ENCODE measurements around the gene CD44. TPM values are rescaled to one million over a fixed set of nuclear protein-coding genes. Genes with fewer than 3 reads are reported as not detected.

CD44 gene
- total and polyA plus RNA-seq, 2 donors: 51.1 to 78.7 TPM

DNA sequence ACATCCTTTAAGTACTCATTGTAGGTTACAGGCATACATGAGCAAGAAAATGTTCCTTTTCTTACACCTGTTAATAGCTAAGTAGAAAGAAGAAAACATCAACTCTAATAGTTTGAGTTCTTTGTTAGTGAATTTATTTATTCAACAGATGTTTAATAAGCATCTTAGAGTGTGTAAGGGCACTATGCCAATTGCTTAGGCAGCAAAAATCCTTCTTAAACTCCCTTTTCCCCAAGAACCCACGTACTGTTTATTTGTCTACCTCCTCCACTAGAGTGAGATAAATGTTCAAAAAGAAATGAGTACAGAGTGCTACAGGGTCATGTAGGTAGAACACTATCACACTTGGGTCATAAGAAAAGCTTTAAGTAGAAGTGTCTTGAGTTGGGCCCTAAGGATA lies 131.4 kb downstream of the CD44 start:
- Histone ChIP-seq H3K27me3 (ENCODE audit: control insufficient read depth in 2 of 2, insufficient read depth in 1 of 2, low read length in 1 of 2) (no peaks in the 10 kb centered on the region), H3K36me3 (ENCODE audit: control insufficient read depth in 2 of 2, insufficient read depth in 2 of 2, low read length in 1 of 2) (no peaks in the 10 kb centered on the region), H3K27ac (ENCODE audit: low read depth in 1 of 2, low read length in 1 of 2) (no peak overlapping the region), H3K4me3 (ENCODE audit: low read length in 2 of 2) (no peak overlapping the region), H3K9me3 (ENCODE audit: control insufficient read depth in 2 of 2, insufficient read depth in 1 of 2, low read length in 1 of 2) (no peaks in the 10 kb centered on the region), H3K4me1 (ENCODE audit: control insufficient read depth in 2 of 2, insufficient read depth in 2 of 2, low read length in 2 of 2) (peaks cover 2 to 21% of the 10 kb centered on the region in 2 donors)
- WGBS: 95% methylated on average over 1 of the region's 1 CpG
- DNase-seq (ENCODE audit: low read depth in 6 of 9, low spot score in 9 of 9): no peak

DNA sequence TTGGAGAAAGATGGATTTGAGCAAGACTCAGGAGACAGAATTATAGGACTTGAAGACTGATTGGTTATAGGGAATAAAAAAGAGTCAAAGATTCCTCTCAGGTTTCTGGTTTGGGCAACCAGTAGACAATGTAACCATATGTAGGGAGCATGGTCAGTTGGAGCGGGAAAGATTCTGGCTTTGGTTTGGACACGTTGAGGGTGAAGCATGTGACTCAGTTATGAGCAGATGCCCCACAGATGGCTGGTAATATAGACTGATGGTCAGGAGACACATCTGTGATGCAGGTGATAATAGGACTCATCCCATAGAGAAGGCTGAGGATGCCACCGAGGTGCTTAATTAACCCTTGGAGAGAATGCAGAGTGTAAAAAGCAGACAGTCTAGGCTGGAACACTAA lies 132.1 kb downstream of the CD44 start:
- no peak for DNase-seq (ENCODE audit: low read depth in 6 of 9, low spot score in 9 of 9)
- H3K27ac ChIP-seq (ENCODE audit: low read depth in 1 of 2, low read length in 1 of 2): no peak overlapping the region
- H3K36me3 ChIP-seq (ENCODE audit: control insufficient read depth in 2 of 2, insufficient read depth in 2 of 2, low read length in 1 of 2): no peaks in the 10 kb centered on the region
- WGBS: 97% methylated on average over 3 of the region's 3 CpGs
- H3K4me3 ChIP-seq (ENCODE audit: low read length in 2 of 2): no peak overlapping the region
- H3K9me3 ChIP-seq (ENCODE audit: control insufficient read depth in 2 of 2, insufficient read depth in 1 of 2, low read length in 1 of 2): no peaks in the 10 kb centered on the region
- H3K4me1 ChIP-seq (ENCODE audit: control insufficient read depth in 2 of 2, insufficient read depth in 2 of 2, low read length in 2 of 2): peaks cover 2 to 20% of the 10 kb centered on the region in 2 donors
- H3K27me3 ChIP-seq (ENCODE audit: control insufficient read depth in 2 of 2, insufficient read depth in 1 of 2, low read length in 1 of 2): no peaks in the 10 kb centered on the region

DNA sequence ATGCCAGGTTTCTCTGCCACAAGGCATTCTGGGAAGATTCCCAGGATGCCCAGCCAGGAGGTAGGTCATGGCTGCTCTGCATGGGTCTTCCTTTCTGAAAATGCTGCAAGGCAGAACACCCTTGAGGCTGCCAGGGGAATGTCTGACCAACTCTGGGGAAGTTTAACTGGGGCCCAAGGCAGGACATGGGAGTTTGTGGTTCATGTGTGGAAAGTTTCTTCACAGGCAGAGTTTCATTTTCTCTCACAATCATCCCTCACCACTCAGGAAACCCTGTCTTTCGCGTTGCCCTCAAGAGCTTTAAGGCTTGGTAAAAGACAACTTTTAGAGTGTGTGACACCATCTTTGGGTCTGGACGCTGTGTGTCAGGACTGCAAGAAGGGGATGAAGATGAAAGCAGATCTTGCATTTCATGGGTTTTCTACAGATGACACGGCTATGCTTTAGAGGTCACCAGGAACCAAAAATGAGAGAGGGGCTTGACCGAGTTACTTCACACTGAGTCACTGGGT lies 133.5 kb downstream of the CD44 start:
- no peak overlapping the region for H3K4me3 ChIP-seq (ENCODE audit: low read length in 2 of 2)

DNA sequence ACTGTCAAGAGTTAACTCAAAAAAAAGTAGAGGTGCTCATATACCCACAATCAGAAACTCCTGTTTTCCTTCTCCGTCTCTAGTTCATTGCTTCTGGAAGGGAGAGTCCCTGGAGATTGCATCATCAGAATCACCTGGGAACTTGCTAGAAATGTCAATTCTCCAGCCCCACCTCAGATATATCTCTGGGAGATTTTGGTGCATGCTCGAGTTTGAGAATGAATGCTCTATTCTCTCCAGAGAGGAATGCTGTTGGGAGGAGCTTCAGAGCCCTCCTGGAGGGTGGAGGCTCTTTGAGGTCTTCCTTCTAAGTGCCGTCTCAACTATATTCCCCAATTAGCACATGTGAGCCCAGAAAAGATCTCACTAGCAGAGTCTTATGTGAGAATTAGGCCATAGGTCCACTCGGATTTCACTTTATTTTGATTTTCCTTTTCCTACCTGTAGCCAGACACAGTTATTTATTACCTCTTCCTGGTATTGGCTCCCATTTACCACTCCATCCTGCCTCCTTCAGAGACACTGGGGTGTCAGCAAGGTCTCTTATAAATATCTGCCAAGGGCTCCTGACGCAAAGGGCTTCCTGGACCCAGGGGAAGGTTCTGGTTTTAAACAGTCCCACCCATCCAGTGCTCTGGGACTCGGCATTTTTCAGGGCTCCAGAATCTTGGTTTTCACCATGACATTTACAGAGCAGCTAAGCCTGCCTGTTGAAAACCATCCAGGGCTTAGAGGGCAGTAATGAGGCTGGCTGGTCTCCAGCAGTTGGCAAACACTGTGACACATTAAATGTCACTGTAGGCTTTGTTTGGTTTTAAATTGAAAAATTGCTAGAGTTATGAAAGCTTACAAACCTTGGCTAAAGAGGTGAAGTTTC lies 136.2 kb downstream of the CD44 start:
- WGBS: 84% methylated on average over 6 of the region's 6 CpGs
- DNase-seq (ENCODE audit: low read depth in 6 of 9, low spot score in 9 of 9): peak in 1 of 9 donors; percentile 22
- H3K4me1 ChIP-seq (ENCODE audit: control insufficient read depth in 2 of 2, insufficient read depth in 2 of 2, low read length in 2 of 2): peaks cover 2 to 27% of the 10 kb centered on the region in 2 donors

More for the DNA sequence above, 133.5 kb downstream of the CD44 start:
- Histone ChIP-seq H3K9me3 (ENCODE audit: control insufficient read depth in 2 of 2, insufficient read depth in 1 of 2, low read length in 1 of 2) (no peaks in the 10 kb centered on the region), H3K36me3 (ENCODE audit: control insufficient read depth in 2 of 2, insufficient read depth in 2 of 2, low read length in 1 of 2) (no peaks in the 10 kb centered on the region), H3K27ac (ENCODE audit: low read depth in 1 of 2, low read length in 1 of 2) (peak overlapping the region in 1 of 2 donors; percentile 13), H3K4me1 (ENCODE audit: control insufficient read depth in 2 of 2, insufficient read depth in 2 of 2, low read length in 2 of 2) (peaks cover 2 to 27% of the 10 kb centered on the region in 2 donors), H3K27me3 (ENCODE audit: control insufficient read depth in 2 of 2, insufficient read depth in 1 of 2, low read length in 1 of 2) (no peaks in the 10 kb centered on the region)
- WGBS: 50% methylated on average over 5 of the region's 5 CpGs
- peak in 2 of 9 donors; percentile 31 to 57 for DNase-seq (ENCODE audit: low read depth in 6 of 9, low spot score in 9 of 9)

DNA sequence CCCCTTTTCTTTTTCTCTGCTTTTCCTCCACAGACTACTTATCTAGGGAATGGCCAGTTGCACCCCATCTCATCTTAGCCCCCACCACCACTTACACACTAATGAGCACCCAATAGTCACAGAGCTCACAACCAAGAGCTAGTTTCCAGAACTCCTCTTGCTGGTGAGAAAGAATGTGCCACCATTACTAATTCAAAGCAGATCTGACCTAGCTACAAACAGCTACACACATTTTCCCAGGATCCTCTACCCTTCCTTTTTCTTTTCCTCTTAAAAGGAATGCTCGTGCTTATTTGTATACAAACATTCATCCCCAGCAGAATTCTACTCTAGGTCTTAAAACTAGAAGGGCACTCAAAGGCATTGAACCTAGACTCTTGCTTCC lies 136.8 kb downstream of the CD44 start:
- H3K27ac ChIP-seq (ENCODE audit: low read depth in 1 of 2, low read length in 1 of 2): peak overlapping the region; percentile 46 to 90
- no peak for DNase-seq (ENCODE audit: low read depth in 6 of 9, low spot score in 9 of 9)
- H3K9me3 ChIP-seq (ENCODE audit: control insufficient read depth in 2 of 2, insufficient read depth in 1 of 2, low read length in 1 of 2): no peaks in the 10 kb centered on the region
- H3K4me3 ChIP-seq (ENCODE audit: low read length in 2 of 2): no peak overlapping the region
- no peaks in the 10 kb centered on the region for H3K27me3 ChIP-seq (ENCODE audit: control insufficient read depth in 2 of 2, insufficient read depth in 1 of 2, low read length in 1 of 2)
- H3K4me1 ChIP-seq (ENCODE audit: control insufficient read depth in 2 of 2, insufficient read depth in 2 of 2, low read length in 2 of 2): peaks cover 2 to 27% of the 10 kb centered on the region in 2 donors
- no peaks in the 10 kb centered on the region for H3K36me3 ChIP-seq (ENCODE audit: control insufficient read depth in 2 of 2, insufficient read depth in 2 of 2, low read length in 1 of 2)
- 98% methylated on average over 1 of the region's 1 CpG for WGBS

More for the DNA sequence above, 136.2 kb downstream of the CD44 start:
- Histone ChIP-seq H3K9me3 (ENCODE audit: control insufficient read depth in 2 of 2, insufficient read depth in 1 of 2, low read length in 1 of 2) (no peaks in the 10 kb centered on the region), H3K36me3 (ENCODE audit: control insufficient read depth in 2 of 2, insufficient read depth in 2 of 2, low read length in 1 of 2) (no peaks in the 10 kb centered on the region), H3K4me3 (ENCODE audit: low read length in 2 of 2) (no peak overlapping the region), H3K27me3 (ENCODE audit: control insufficient read depth in 2 of 2, insufficient read depth in 1 of 2, low read length in 1 of 2) (no peaks in the 10 kb centered on the region), H3K27ac (ENCODE audit: low read depth in 1 of 2, low read length in 1 of 2) (peak overlapping the region; percentile 56 to 90)

DNA sequence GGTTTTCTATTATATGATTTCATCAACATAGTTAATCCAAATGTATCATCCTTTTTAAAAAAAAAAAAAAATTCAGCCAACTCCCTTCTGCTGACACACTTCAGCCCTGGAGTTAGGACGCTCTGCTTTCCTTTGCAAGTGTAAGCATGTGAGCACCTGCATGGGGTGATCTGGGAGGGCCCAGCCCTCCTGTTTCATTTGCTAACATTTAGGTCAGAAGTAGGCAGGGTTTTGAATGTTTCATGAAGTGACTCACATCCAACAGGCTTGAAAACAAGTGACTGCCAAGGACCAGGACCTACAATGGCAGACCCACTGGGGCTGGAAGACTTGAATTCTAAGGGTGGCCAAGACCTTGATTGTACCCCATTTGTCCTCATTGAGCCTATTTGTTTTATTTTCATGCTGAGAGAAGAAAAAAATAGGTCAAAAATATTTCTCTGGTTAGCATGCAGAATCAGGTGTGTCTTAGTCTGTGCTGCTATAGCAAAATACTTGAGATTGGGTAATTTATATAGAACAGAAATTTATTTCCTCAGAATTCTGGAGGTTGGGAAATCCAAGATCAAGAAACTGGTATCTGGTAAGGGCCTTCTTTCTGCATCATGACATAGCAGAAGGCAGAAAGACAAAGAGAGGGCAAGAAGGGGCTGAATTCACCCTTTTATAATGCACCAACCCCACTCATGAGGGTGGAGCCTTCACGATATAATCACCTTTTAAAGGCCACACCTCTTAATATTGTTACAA lies 137.6 kb downstream of the CD44 start:
- H3K9me3 ChIP-seq (ENCODE audit: control insufficient read depth in 2 of 2, insufficient read depth in 1 of 2, low read length in 1 of 2): no peaks in the 10 kb centered on the region
- H3K4me3 ChIP-seq (ENCODE audit: low read length in 2 of 2): no peak overlapping the region
- H3K27me3 ChIP-seq (ENCODE audit: control insufficient read depth in 2 of 2, insufficient read depth in 1 of 2, low read length in 1 of 2): no peaks in the 10 kb centered on the region
- peak overlapping the region; percentile 20 to 90 for H3K27ac ChIP-seq (ENCODE audit: low read depth in 1 of 2, low read length in 1 of 2)
- DNase-seq (ENCODE audit: low read depth in 6 of 9, low spot score in 9 of 9): peak in 8 of 9 donors; percentile 32 to 83 (median 53)
- no peaks in the 10 kb centered on the region for H3K36me3 ChIP-seq (ENCODE audit: control insufficient read depth in 2 of 2, insufficient read depth in 2 of 2, low read length in 1 of 2)
- H3K4me1 ChIP-seq (ENCODE audit: control insufficient read depth in 2 of 2, insufficient read depth in 2 of 2, low read length in 2 of 2): peaks cover 2 to 27% of the 10 kb centered on the region in 2 donors
- WGBS: 88% methylated on average over 2 of the region's 2 CpGs

DNA sequence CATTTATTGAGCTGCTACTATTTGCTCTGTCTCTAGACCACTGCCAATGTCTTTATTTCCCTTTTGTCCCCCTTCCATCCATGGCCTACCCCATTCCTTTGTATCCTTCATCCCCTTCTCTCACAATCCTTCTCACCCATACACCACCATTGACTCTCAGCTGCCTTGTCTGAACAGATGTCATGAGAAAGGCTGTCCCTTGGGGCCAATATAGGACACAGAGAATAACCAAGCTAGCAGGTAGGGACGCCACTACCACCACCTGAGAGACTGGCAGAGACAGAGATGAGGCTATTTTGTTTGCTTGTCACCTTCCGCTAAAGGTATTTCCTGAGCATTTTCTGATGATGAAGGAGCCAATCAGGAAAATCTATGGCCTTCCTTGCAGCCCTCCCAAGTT lies 138.9 kb downstream of the CD44 start:
- Histone ChIP-seq H3K27ac (ENCODE audit: low read depth in 1 of 2, low read length in 1 of 2) (no peak overlapping the region), H3K27me3 (ENCODE audit: control insufficient read depth in 2 of 2, insufficient read depth in 1 of 2, low read length in 1 of 2) (no peaks in the 10 kb centered on the region), H3K4me3 (ENCODE audit: low read length in 2 of 2) (no peak overlapping the region), H3K4me1 (ENCODE audit: control insufficient read depth in 2 of 2, insufficient read depth in 2 of 2, low read length in 2 of 2) (peaks cover 0 to 19% of the 10 kb centered on the region in 2 donors), H3K36me3 (ENCODE audit: control insufficient read depth in 2 of 2, insufficient read depth in 2 of 2, low read length in 1 of 2) (no peaks in the 10 kb centered on the region), H3K9me3 (ENCODE audit: control insufficient read depth in 2 of 2, insufficient read depth in 1 of 2, low read length in 1 of 2) (no peaks in the 10 kb centered on the region)
- WGBS: 97% methylated on average over 2 of the region's 2 CpGs
- no peak for DNase-seq (ENCODE audit: low read depth in 6 of 9, low spot score in 9 of 9)

DNA sequence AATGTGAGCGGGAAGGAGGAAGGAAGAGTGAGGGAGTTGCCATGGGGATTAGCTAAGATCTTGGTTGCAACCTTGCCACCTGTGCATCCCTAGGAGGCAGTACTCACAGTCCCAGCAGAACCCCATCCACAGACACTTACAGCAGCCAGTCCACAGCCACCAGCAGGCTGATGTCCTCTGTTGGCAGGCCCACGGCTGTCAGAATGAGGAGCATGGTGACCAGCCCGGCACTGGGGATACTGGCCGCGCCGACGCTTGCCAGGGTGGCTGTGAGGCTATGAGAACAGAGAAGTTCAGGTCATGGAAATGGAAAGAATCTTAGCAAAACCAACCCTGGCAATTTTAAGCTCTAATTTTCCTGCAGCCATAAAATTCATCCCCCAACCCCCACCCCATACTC lies 141.8 kb downstream of the CD44 start:
- 98% methylated on average over 7 of the region's 7 CpGs for whole genome bisulfite sequencing
- H3K27me3 ChIP-seq (ENCODE audit: control insufficient read depth in 2 of 2, insufficient read depth in 1 of 2, low read length in 1 of 2): no peaks in the 10 kb centered on the region
- peaks cover 0 to 9% of the 10 kb centered on the region in 2 donors for H3K4me1 ChIP-seq (ENCODE audit: control insufficient read depth in 2 of 2, insufficient read depth in 2 of 2, low read length in 2 of 2)
- H3K9me3 ChIP-seq (ENCODE audit: control insufficient read depth in 2 of 2, insufficient read depth in 1 of 2, low read length in 1 of 2): no peaks in the 10 kb centered on the region
- DNase-seq (ENCODE audit: low read depth in 6 of 9, low spot score in 9 of 9): no peak
- H3K4me3 ChIP-seq (ENCODE audit: low read length in 2 of 2): no peak overlapping the region
- H3K27ac ChIP-seq (ENCODE audit: low read depth in 1 of 2, low read length in 1 of 2): no peak overlapping the region
- no peaks in the 10 kb centered on the region for H3K36me3 ChIP-seq (ENCODE audit: control insufficient read depth in 2 of 2, insufficient read depth in 2 of 2, low read length in 1 of 2)

DNA sequence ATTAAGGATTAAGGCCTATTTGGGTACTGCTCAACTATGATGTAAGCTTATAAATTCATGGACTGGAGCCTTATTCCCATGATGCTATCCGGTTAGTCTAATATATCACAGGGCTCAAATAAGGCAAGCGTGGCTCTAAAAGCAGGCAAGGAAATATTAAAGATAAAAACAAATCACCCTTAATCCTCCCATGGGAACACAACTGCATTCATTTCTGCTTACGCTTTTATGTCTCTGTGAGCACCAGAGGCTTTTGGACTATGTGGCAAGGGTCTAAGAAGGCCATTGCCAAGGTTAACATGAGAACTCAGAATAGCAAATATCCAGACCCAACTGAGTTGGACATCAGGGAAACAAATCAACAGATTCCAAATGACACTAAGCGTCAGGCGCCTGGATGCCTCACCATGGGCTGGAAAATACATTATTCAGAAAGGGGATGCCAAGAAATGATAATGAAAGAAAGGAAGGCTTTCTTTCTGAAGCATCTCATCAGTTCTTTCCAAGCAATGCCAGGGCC lies 142.3 kb downstream of the CD44 start:
- no peaks in the 10 kb centered on the region for H3K36me3 ChIP-seq (ENCODE audit: control insufficient read depth in 2 of 2, insufficient read depth in 2 of 2, low read length in 1 of 2)
- no peak overlapping the region for H3K27ac ChIP-seq (ENCODE audit: low read depth in 1 of 2, low read length in 1 of 2)
- peaks cover 0 to 5% of the 10 kb centered on the region in 2 donors for H3K4me1 ChIP-seq (ENCODE audit: control insufficient read depth in 2 of 2, insufficient read depth in 2 of 2, low read length in 2 of 2)
- no peaks in the 10 kb centered on the region for H3K9me3 ChIP-seq (ENCODE audit: control insufficient read depth in 2 of 2, insufficient read depth in 1 of 2, low read length in 1 of 2)
- H3K4me3 ChIP-seq (ENCODE audit: low read length in 2 of 2): no peak overlapping the region
- H3K27me3 ChIP-seq (ENCODE audit: control insufficient read depth in 2 of 2, insufficient read depth in 1 of 2, low read length in 1 of 2): no peaks in the 10 kb centered on the region
- no peak for DNase-seq (ENCODE audit: low read depth in 6 of 9, low spot score in 9 of 9)
- 96% methylated on average over 5 of the region's 5 CpGs for WGBS
